DND-41 (cell line): ENCODE results near the gene GPR156.
"Not testable (repeated sequence)": the region's sequence is repeated elsewhere in the genome, so short reads cannot be mapped to it uniquely, and the experiment has no call there.

Source experiments
- CTCF ChIP-seq: IDR thresholded peaks from 2 replicates; pipeline ENCODE4 v1.5.1; 2012; ENCODE audit warnings: borderline replicate concordance, low read length, moderate library complexity, mild to moderate bottlenecking; ENCODE audit not compliant: poor library complexity, severe bottlenecking; ENCODE audit errors: extremely low read depth
- EZH2 ChIP-seq: IDR thresholded peaks from 3 replicates; pipeline ENCODE4 v1.6.1; 2012; ENCODE audit warnings: borderline replicate concordance, low read depth, mild to moderate bottlenecking, moderate library complexity, low read length, inconsistent platforms; ENCODE audit not compliant: severe bottlenecking

- not testable (repeated sequence) for TF ChIP-seq CTCF, EZH2
These were observed 6.5 kb upstream of the GPR156 start for GRCh38 chr3:120291552-120291951.
